ENCODE data around the gene PTK7.
"Not testable (repeated sequence)": the region's sequence is repeated elsewhere in the genome, so short reads cannot be mapped to it uniquely, and the experiment has no call there.

PTK7 gene

DNA sequence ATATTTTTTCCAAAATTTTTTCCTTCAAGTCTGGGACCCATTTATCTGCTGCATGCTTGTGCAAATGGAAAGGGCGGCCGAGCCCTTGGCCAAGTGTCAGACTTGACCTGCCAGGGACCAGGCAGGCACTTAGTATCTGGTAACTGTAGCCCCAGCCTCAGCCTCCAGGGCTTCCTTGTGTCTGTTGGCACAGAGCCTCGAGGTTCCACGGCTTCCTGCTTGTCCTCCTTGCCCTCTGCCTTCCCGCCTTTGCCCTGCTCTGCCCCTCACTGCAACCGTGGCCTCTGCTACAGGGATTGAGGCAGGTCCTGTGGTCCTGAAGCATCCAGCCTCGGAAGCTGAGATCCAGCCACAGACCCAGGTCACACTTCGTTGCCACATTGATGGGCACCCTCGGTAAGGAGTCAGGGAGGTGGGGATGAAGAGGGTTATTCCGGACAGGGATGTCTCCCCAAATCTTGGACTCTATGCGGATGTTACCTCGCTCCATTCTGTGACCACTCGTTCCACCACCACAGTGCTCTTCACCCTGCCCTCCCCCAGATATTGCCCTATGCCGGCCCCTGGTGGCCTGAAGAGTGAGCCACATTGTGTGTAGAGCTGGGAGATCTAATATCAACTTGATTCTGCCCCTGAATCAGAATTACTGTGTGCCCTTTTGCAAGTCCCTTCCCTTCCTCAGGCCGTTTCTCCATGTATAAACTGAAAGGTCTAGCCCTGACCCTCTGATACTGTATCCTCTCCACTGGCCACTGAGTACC is 53.5 kb downstream of the PTK7 start:
- Mint-ChIP-seq H3K27ac (no peak overlapping the region), H3K9me3 (ENCODE audit: low read depth) (no peaks in the 10 kb centered on the region), H3K4me1 (ENCODE audit: low read depth) (no peaks in the 10 kb centered on the region), H3K27me3 (no peaks in the 10 kb centered on the region), H3K36me3 (no peaks in the 10 kb centered on the region), H3K4me3 (no peak overlapping the region)

DNA sequence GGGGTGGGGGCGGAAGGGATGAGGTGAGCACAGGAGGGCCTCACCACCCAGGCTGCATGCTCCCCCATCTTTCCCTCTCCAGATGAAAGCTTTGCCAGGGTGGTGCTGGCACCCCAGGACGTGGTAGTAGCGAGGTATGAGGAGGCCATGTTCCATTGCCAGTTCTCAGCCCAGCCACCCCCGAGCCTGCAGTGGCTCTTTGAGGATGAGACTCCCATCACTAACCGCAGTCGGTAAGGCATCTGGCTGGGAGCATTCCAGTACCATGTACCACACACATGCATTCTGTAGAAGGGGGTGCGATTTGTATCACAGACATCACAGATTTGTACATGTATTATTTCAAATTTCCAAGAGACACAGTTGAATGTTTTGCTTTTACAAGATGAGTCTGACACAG is 54.3 kb downstream of the PTK7 start:
- no peak overlapping the region for H3K4me3 Mint-ChIP-seq
- no peaks in the 10 kb centered on the region for H3K4me1 Mint-ChIP-seq (ENCODE audit: low read depth)
- H3K27me3 Mint-ChIP-seq: no peaks in the 10 kb centered on the region
- no peaks in the 10 kb centered on the region for H3K36me3 Mint-ChIP-seq
- no peak overlapping the region for H3K27ac Mint-ChIP-seq
- H3K9me3 Mint-ChIP-seq (ENCODE audit: low read depth): no peaks in the 10 kb centered on the region

DNA sequence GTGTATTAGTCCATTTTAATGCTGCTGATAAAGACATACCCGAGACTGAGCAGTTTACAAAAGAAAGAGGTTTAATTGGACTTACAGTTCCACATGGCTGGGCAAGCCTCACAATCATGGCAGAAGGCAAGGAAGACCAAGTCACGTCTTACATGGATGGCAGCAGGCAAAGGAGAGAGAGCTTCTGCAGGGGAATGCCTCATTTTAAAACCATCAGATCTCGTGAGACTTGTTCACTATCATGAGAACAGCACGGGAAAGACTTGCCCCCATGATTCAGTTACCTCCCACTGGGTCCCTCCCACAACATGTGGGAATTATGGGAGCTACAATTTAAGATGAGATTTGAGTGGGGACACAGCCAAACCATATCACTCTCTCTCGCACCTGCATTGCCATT is 55.3 kb downstream of the PTK7 start:
- not testable (repeated sequence) for H3K9me3 Mint-ChIP-seq (ENCODE audit: low read depth); H3K4me3 Mint-ChIP-seq; H3K36me3 Mint-ChIP-seq; H3K27me3 Mint-ChIP-seq; H3K27ac Mint-ChIP-seq; H3K4me1 Mint-ChIP-seq (ENCODE audit: low read depth)

DNA sequence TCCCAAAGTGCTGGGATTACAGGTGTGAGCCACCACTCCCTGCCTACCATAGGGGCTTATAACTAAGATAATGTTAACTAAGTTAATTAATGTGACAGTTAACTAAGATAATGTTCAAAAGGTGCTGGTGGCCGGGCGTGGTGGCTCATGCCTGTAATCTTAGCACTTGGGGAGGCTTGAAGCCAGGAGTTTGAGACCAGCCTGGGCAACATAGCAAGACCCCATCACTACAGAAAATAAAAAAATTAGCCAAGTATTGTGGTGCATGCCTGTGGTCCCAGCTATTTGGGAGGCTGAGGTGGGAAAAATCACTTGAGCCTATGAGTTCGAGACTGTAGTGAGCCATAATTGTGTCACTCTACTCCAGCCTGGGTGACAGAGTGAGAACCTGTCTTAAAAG is 62.2 kb downstream of the PTK7 start:
- Mint-ChIP-seq H3K27me3 (no peaks in the 10 kb centered on the region), H3K4me1 (ENCODE audit: low read depth) (peaks cover 18% of the 10 kb centered on the region), H3K27ac (no peak overlapping the region), H3K9me3 (ENCODE audit: low read depth) (no peaks in the 10 kb centered on the region), H3K4me3 (no peak overlapping the region), H3K36me3 (no peaks in the 10 kb centered on the region)

DNA sequence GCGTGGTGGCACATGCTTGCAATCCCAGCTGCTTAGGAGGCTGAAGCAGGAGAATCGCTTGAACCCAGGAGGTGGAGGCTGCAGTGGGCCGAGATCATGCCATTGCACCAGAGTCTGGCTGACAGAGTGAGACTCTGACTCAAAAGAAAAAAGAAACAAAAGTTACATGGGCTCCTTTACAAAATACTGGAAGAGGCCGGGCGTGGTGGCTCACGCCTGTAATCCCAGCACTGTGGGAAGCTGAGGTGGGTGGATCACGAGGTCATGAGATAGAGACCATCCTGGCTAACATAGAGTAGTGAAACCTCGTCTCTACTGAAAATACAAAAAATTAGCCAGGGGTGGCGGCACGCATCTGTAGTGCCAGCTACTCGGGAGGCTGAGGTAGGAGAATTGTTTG is 63.9 kb downstream of the PTK7 start:
- not testable (repeated sequence) for H3K9me3 Mint-ChIP-seq (ENCODE audit: low read depth); H3K27me3 Mint-ChIP-seq; H3K36me3 Mint-ChIP-seq; H3K27ac Mint-ChIP-seq; H3K4me3 Mint-ChIP-seq
- peaks cover 26% of the 10 kb centered on the region for H3K4me1 Mint-ChIP-seq (ENCODE audit: low read depth)

DNA sequence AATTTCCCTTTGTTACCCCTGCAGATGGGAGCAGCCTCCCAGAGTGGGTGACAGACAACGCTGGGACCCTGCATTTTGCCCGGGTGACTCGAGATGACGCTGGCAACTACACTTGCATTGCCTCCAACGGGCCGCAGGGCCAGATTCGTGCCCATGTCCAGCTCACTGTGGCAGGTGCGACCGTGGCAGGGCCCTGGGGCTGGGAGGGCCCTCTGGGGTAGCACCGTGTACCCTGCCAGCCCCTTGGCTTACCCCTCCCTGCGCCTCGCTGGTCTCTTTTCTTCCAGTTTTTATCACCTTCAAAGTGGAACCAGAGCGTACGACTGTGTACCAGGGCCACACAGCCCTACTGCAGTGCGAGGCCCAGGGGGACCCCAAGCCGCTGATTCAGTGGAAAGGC is 65.5 kb downstream of the PTK7 start:
- H3K9me3 Mint-ChIP-seq (ENCODE audit: low read depth): no peaks in the 10 kb centered on the region
- no peak overlapping the region for H3K4me3 Mint-ChIP-seq
- H3K27ac Mint-ChIP-seq: peak overlapping the region; percentile 97
- peaks cover 28% of the 10 kb centered on the region for H3K4me1 Mint-ChIP-seq (ENCODE audit: low read depth)
- H3K27me3 Mint-ChIP-seq: no peaks in the 10 kb centered on the region
- peaks cover 3% of the 10 kb centered on the region for H3K36me3 Mint-ChIP-seq

DNA sequence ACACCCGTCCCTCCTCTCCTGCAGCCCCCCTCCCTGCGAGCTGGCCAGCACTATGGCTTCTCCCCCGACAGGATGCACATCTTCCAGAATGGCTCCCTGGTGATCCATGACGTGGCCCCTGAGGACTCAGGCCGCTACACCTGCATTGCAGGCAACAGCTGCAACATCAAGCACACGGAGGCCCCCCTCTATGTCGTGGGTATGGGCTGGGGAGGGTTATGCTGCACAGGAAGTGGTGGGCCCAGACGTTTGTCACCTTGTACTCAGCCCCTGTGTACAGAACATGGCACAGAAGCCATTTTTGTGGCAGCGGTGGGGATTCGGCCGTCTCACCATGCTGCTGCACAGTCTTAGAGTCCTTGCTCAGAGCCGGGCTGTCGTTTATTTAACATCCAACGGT is 66.0 kb downstream of the PTK7 start:
- H3K4me3 Mint-ChIP-seq: peak overlapping the region; percentile 86
- no peaks in the 10 kb centered on the region for H3K27me3 Mint-ChIP-seq
- no peaks in the 10 kb centered on the region for H3K9me3 Mint-ChIP-seq (ENCODE audit: low read depth)
- H3K4me1 Mint-ChIP-seq (ENCODE audit: low read depth): peaks cover 28% of the 10 kb centered on the region
- H3K27ac Mint-ChIP-seq: peak overlapping the region; percentile 97
- peaks cover 3% of the 10 kb centered on the region for H3K36me3 Mint-ChIP-seq

DNA sequence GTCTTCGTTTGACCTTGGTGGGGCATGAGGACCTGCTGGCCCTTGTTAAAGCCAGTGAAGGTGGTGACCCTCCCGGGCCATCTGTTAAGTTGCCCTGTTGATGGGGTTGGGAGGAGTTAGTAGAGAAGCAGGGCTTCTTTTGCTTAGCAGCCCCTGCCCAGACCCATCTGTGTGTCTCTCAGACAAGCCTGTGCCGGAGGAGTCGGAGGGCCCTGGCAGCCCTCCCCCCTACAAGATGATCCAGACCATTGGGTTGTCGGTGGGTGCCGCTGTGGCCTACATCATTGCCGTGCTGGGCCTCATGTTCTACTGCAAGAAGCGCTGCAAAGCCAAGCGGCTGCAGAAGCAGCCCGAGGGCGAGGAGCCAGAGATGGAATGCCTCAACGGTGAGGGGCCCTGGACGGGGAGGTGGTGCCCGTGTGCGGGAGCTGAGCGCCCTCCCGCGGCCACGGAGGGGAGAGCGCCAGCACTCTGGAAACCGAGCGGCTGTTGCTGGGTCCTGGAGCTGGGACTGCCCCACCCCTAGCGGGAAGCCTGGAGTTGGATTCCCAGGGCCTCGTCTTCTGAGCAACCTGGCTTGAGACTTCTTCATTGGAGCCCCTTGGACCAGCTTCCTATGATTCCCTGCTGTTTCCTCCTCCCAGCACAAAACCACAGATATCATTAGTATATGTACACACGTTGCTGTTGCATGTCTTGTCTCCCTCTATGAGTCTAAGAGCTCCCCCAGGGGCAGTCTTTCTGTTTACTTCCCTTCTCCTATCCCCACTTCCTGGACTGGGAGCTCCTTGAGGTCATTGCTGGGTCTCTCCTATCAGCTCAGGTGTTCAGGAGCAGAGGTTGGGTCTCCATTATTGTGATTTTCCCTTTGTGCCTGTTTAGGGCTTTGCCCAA is 67.4 kb downstream of the PTK7 start:
- Mint-ChIP-seq H3K9me3 (ENCODE audit: low read depth) (no peaks in the 10 kb centered on the region), H3K27me3 (no peaks in the 10 kb centered on the region), H3K4me1 (ENCODE audit: low read depth) (peaks cover 28% of the 10 kb centered on the region), H3K36me3 (peaks cover 3% of the 10 kb centered on the region), H3K27ac (peak overlapping the region; percentile 97), H3K4me3 (peak overlapping the region; percentile 86)

DNA sequence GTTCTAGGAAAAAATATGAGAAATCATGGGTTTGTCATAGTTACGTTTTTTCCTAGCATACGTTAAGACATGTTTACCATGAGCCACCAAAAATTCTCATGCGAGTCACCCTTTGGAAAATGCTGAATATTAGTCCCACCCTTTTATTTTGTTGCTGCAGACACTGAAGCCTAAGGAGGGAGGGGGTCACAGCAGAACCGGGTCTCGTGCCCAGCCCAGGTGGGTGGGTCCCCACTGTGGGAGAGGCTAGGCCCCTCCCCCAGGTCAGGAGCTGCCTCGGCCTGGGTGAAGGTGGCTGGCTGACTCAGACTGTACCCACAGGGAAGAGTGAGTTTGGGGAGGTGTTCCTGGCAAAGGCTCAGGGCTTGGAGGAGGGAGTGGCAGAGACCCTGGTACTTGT is 68.8 kb downstream of the PTK7 start:
- H3K4me3 Mint-ChIP-seq: no peak overlapping the region
- no peaks in the 10 kb centered on the region for H3K9me3 Mint-ChIP-seq (ENCODE audit: low read depth)
- H3K4me1 Mint-ChIP-seq (ENCODE audit: low read depth): peaks cover 28% of the 10 kb centered on the region
- no peaks in the 10 kb centered on the region for H3K27me3 Mint-ChIP-seq
- no peak overlapping the region for H3K27ac Mint-ChIP-seq
- H3K36me3 Mint-ChIP-seq: peaks cover 3% of the 10 kb centered on the region

DNA sequence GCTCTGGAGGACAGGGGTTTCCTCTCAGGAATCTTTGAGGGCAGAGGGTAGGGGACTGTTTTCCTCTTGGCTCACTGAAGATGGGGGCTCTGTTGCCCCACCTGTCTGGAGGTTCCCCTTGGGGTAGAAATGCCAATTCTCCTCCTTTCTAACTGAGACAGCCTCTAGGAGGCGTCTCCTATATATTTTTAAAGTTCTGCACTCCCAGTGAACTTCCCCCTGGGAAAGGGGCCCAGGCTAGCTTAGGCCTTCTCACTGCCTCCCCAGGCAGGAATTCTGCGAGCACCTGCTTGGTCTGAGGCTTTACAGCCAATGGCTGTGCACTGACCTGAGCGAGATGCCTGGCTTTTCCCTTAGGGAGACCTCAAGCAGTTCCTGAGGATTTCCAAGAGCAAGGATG is 70.1 kb downstream of the PTK7 start:
- Mint-ChIP-seq H3K4me3 (no peak overlapping the region), H3K4me1 (ENCODE audit: low read depth) (peaks cover 25% of the 10 kb centered on the region), H3K9me3 (ENCODE audit: low read depth) (no peaks in the 10 kb centered on the region), H3K27me3 (no peaks in the 10 kb centered on the region), H3K27ac (no peak overlapping the region), H3K36me3 (peaks cover 3% of the 10 kb centered on the region)

DNA sequence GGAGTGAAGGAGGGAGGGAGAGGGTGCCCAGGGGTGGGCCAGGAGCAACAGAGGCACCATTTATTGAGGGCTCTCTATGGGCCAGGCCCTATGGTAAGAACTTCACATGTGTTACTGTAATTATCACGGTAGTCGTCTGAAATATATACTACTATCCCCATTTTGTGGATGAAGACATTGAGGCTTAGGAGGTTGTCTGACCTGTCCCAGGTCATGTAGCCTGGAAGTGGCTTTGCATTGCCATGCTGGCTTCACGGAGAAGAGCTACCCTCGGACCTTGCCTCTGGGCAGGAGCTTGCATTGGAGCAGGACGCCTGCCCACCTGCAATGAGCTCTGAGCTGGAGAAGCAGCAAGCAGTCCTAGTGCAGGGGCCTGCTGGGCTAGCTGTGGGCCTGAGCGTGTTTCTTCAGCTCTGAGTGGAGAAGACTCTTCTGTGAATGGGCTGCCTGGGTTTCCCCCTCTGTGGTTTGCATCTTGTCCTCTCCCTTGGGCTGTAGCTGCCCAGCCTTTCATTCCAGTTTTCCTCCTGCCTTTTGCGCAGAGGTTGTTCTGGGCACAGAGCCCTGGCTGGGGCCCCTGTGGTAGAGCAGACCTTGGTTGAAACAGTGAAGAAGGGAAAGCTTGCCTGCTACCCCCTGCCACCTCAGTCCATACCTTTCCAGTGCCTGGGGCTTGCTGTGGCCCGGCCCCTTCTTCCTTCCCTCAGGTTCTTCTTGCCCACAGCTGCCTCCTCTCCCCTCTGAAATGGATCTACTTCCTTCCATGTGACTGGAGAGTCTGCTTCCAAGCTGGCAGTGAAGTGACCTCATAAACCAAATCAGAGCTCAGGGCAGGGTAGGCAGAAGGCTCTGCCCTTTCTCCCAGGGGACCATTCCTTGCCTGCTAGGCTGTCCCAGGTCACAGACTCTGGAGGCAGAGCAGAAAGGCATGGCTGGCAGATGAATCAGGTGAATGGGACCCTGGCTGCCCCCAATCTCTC is 70.9 kb downstream of the PTK7 start:
- Mint-ChIP-seq H3K27me3 (no peaks in the 10 kb centered on the region), H3K36me3 (peaks cover 3% of the 10 kb centered on the region), H3K27ac (no peak overlapping the region), H3K4me1 (ENCODE audit: low read depth) (peaks cover 22% of the 10 kb centered on the region), H3K4me3 (no peak overlapping the region), H3K9me3 (ENCODE audit: low read depth) (no peaks in the 10 kb centered on the region)

DNA sequence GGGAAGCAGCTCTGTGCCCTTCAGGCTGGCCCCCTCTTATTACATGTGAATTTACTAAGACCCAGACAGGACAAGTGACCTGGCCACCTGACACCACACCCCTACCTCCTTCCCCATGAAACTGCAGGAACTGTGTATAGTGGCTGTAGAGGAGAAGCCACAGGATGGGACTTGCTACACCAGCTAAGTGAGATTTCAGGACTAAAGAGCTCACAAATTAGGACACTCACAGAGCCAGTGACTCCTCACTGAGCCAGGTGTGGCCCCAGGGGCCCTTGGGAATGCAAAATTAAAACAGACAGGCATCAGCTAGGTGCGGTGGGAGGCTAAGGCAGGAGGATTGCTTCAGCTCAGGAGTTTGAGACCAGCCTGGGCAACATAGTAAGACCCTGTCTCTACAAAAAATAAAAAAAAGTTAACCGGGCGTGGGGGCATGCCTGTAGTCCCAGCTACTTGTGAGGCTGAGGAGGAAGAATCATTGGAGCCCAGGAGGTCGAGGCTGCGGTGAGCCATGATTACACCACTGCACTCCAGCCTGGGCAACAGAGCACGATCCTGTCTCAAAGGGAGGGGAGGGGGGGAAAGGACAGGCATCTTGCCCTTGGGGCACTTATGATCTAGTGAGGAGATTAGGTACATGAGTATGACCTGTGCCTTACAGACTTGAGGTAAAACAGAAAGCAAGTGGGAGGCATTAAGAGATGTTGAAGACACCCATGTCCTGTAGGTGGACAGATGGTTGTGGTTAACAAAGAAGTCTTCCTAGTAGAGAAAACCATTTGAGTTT is 71.8 kb downstream of the PTK7 start:
- peaks cover 3% of the 10 kb centered on the region for H3K36me3 Mint-ChIP-seq
- H3K9me3 Mint-ChIP-seq (ENCODE audit: low read depth): no peaks in the 10 kb centered on the region
- H3K27ac Mint-ChIP-seq: no peak overlapping the region
- no peak overlapping the region for H3K4me3 Mint-ChIP-seq
- H3K27me3 Mint-ChIP-seq: no peaks in the 10 kb centered on the region
- H3K4me1 Mint-ChIP-seq (ENCODE audit: low read depth): peaks cover 14% of the 10 kb centered on the region

DNA sequence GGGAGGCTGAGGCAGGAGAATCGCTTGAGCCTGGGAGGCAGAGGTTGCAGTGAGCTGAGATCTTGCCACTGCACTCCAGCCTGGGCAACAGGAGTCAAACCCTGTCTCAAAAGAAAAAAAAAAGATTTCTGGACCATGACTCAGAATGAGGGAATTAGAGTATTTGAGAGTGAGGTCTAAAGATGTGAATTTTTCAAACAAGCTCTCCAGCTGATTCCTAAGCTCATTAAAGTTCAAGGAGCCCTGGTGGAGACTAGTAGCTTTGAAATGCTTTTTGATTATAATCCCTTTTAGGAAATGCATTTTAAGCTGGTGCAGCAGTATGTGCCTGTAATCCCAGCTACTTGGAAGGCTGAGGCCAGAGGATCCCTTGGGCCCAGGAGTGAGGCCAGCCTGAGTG is 73.2 kb downstream of the PTK7 start:
- no peak overlapping the region for H3K4me3 Mint-ChIP-seq
- no peak overlapping the region for H3K27ac Mint-ChIP-seq
- H3K27me3 Mint-ChIP-seq: no peaks in the 10 kb centered on the region

DNA sequence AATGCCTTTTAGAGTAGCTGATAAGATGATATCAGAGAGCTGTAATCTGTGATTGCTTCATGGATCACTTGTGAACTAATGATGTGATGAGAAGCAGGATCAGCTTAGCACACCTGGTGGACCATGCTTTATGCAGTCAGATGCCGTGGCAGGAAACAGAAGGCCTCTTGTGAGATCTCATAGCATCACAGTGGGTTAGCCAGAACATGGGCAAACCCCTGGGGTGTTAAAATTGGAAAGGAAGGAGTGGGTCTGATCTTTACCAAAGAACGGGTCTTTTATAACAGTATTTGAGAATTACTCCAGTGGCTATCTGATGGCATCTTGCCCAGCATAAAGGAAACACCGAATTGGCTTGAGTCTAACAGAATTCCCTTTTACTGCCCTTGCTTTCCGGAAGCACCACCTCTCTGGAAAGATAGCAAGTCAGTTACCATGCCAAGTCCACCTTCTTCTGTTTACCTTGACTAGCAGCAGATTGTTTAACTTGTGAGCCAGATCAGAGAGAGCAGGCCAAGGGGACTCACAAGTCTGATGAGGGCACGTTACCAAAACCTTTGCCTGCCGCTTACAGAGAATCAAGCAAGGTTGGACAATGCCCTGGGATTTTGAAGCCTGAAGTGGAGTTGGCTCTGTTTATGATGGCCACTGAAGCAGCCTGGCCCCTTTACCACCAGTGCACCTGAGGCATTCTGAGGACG is 74.1 kb downstream of the PTK7 start:
- Mint-ChIP-seq H3K36me3 (peaks cover 3% of the 10 kb centered on the region), H3K4me1 (ENCODE audit: low read depth) (peaks cover 2% of the 10 kb centered on the region), H3K27me3 (no peaks in the 10 kb centered on the region), H3K9me3 (ENCODE audit: low read depth) (no peaks in the 10 kb centered on the region), H3K4me3 (no peak overlapping the region), H3K27ac (no peak overlapping the region)

More for the DNA sequence above, 73.2 kb downstream of the PTK7 start:
- peaks cover 3% of the 10 kb centered on the region for H3K36me3 Mint-ChIP-seq
- H3K9me3 Mint-ChIP-seq (ENCODE audit: low read depth): no peaks in the 10 kb centered on the region
- H3K4me1 Mint-ChIP-seq (ENCODE audit: low read depth): peaks cover 2% of the 10 kb centered on the region
